H1 (cell line): ENCODE data around the gene PRDM2. TPM values are rescaled to one million over a fixed set of nuclear protein-coding genes. Genes with fewer than 3 reads are reported as not detected.

Experiments
- CTCF ChIA-PET: fragments of 300-600 bp; sonication (Branson Sonifier 250); formaldehyde crosslinking; loops from one replicate; lab custom pipeline; 2021; ENCODE audit not compliant: partially characterized antibody; lab: Charles Lee
- POLR2A ChIA-PET: fragments of 300-600 bp; sonication (Branson Sonifier 250); formaldehyde crosslinking; loops from one replicate; lab custom pipeline; 2021; ENCODE audit warnings: inconsistent platforms; ENCODE audit not compliant: partially characterized antibody; lab: Charles Lee
- DNase-seq, 2 experiments: peaks; one replicate each; pipeline versions ENCODE4 v3.0.0 to v3.0.0-alpha.2; 2010 to 2022; ENCODE audit warnings: low spot score in 2 of 2, low read depth in 1 of 2, mixed read lengths in 1 of 2
- FAIRE-seq: peaks from 2 replicates; lab custom pipeline; 2011; peaks lifted over from hg19 to GRCh38; lab: Jason Lieb, UNC
- H2AFZ ChIP-seq: 2 replicates; pipeline ENCODE4 v1.8.1; 2012; ENCODE audit warnings: low read length, inconsistent platforms
- H2AK5ac ChIP-seq: 2 replicates; pipeline ENCODE4 v1.6.1; 2013; ENCODE audit warnings: low read depth, low read length
- H2BK120ac ChIP-seq: replicated peaks from 2 replicates; pipeline ENCODE3; 2013; ENCODE audit warnings: low read depth, low read length, inconsistent platforms
- H2BK12ac ChIP-seq: 2 replicates; pipeline ENCODE4 v1.6.1; 2013; ENCODE audit warnings: low read depth, low read length
- H2BK15ac ChIP-seq: 2 replicates; pipeline ENCODE4 v1.6.1; 2013; ENCODE audit warnings: low read length
- H2BK20ac ChIP-seq: 2 replicates; pipeline ENCODE4 v1.6.1; 2013; ENCODE audit warnings: low read length
- H2BK5ac ChIP-seq: 2 replicates; pipeline ENCODE4 v1.6.1; 2013; ENCODE audit warnings: low read depth, low read length
- H3K14ac ChIP-seq: 2 replicates; pipeline ENCODE4 v1.6.1; 2013; ENCODE audit warnings: inconsistent platforms; ENCODE audit not compliant: insufficient read length
- H3K18ac ChIP-seq: 2 replicates; pipeline ENCODE4 v1.6.1; 2013; ENCODE audit warnings: low read length; ENCODE audit errors: extremely low read depth
- H3K23ac ChIP-seq: 2 replicates; pipeline ENCODE4 v1.6.1; 2013; ENCODE audit warnings: inconsistent platforms; ENCODE audit not compliant: insufficient read length
- H3K23me2 ChIP-seq: 2 replicates; pipeline ENCODE4 v1.6.1; 2013; ENCODE audit warnings: low read depth, low read length
- H3K27ac ChIP-seq: 2 replicates; pipeline ENCODE4 v1.6.1; 2011; ENCODE audit warnings: low read depth, low read length, inconsistent platforms
- H3K27me3 ChIP-seq, 4 experiments: replicated peaks in 1 of 4; 1 replicate in 1 of 4; 2 replicates in 3 of 4; pipeline versions ENCODE4 v1.6.1 to v1.8.1; 2011 to 2013; ENCODE audit warnings: low read length in 3 of 4, mild to moderate bottlenecking in 3 of 4, inconsistent platforms in 2 of 4, mixed read lengths in 2 of 4, moderate library complexity in 1 of 4; ENCODE audit not compliant: control insufficient read depth in 3 of 4, insufficient read depth in 3 of 4; ENCODE audit errors: extremely low read depth in 1 of 4
- H3K36me3 ChIP-seq, 4 experiments: 2 replicates each; pipeline versions ENCODE4 v1.6.1 to v1.8.1; 2011 to 2013; ENCODE audit warnings: mild to moderate bottlenecking in 4 of 4, low read length in 3 of 4, moderate library complexity in 2 of 4, control low read depth in 1 of 4, inconsistent platforms in 1 of 4; ENCODE audit not compliant: insufficient read depth in 4 of 4, control insufficient read depth in 2 of 4
- H3K4ac ChIP-seq: replicated peaks from 2 replicates; pipeline ENCODE3; 2013; ENCODE audit warnings: low read length, low read depth, mixed read lengths, inconsistent platforms; ENCODE audit not compliant: insufficient read length
- H3K4me1 ChIP-seq, 4 experiments: replicated peaks in 1 of 4; 1 replicate in 1 of 4; 2 replicates in 3 of 4; pipeline versions ENCODE4 v1.6.1 to v1.8.1; 2011 to 2013; ENCODE audit warnings: low read length in 3 of 4, inconsistent platforms in 2 of 4, mixed read lengths in 1 of 4; ENCODE audit not compliant: insufficient read depth in 4 of 4, control insufficient read depth in 3 of 4
- H3K4me2 ChIP-seq, 2 experiments: 2 replicates each; pipeline versions ENCODE4 v1.6.1 to v1.8.1; 2011 to 2013; ENCODE audit warnings: low read depth in 2 of 2, low read length in 2 of 2, control low read depth in 1 of 2, inconsistent platforms in 1 of 2, mild to moderate bottlenecking in 1 of 2; ENCODE audit not compliant: insufficient read depth in 1 of 2
- H3K4me3 ChIP-seq, 4 experiments: fragments of 200-600, 300-600 bp in 1 of 4; sonication (generic), shearing (Covaris generic), sonication (Bioruptor Twin) in 1 of 4; 2 replicates each; pipeline versions ENCODE4 v1.5.1 to v1.8.1; 2011 to 2016; ENCODE audit warnings: low read length in 4 of 4, low read depth in 3 of 4, control low read depth in 2 of 4, inconsistent platforms in 2 of 4, mild to moderate bottlenecking in 2 of 4, mixed read lengths in 1 of 4, moderate library complexity in 1 of 4; ENCODE audit not compliant: insufficient read depth in 2 of 4; ENCODE audit errors: extremely low read depth in 1 of 4
- H3K56ac ChIP-seq: replicated peaks from 2 replicates; pipeline ENCODE3; 2013; ENCODE audit warnings: low read depth, mild to moderate bottlenecking, mixed read lengths, low read length, inconsistent platforms; ENCODE audit not compliant: insufficient read length
- H3K79me1 ChIP-seq: 2 replicates; pipeline ENCODE4 v1.6.1; 2013; ENCODE audit warnings: low read depth, low read length, control low read depth
- H3K79me2 ChIP-seq, 2 experiments: 2 replicates each; pipeline versions ENCODE4 v1.6.1 to v1.8.1; 2012 to 2013; ENCODE audit warnings: low read length in 2 of 2, mild to moderate bottlenecking in 2 of 2, inconsistent platforms in 1 of 2; ENCODE audit not compliant: insufficient read depth in 2 of 2, control insufficient read depth in 1 of 2
- H3K9ac ChIP-seq, 4 experiments: replicated peaks in 1 of 4; 1 replicate in 1 of 4; 2 replicates in 3 of 4; pipeline versions ENCODE4 v1.6.1 to v1.8.1; 2011 to 2013; ENCODE audit warnings: low read depth in 3 of 4, low read length in 3 of 4, control low read depth in 2 of 4, mild to moderate bottlenecking in 2 of 4, moderate library complexity in 2 of 4, inconsistent platforms in 1 of 4; ENCODE audit errors: extremely low read depth in 1 of 4
- H3K9me3 ChIP-seq, 2 experiments: 2 replicates each; pipeline versions ENCODE4 v1.6.1 to v1.8.1; 2012 to 2013; ENCODE audit warnings: mild to moderate bottlenecking in 2 of 2, moderate library complexity in 2 of 2, control low read depth in 1 of 2, inconsistent platforms in 1 of 2, low read depth in 1 of 2, low read length in 1 of 2, mixed read lengths in 1 of 2; ENCODE audit not compliant: insufficient read depth in 2 of 2
- H4K20me1 ChIP-seq, 2 experiments: replicated peaks in 1 of 2; 2 replicates each; pipeline versions ENCODE3 to v1.8.1; 2011 to 2013; ENCODE audit warnings: inconsistent platforms in 2 of 2, low read length in 2 of 2, mild to moderate bottlenecking in 1 of 2; ENCODE audit not compliant: insufficient read depth in 2 of 2, control insufficient read depth in 1 of 2
- H4K5ac ChIP-seq: 2 replicates; pipeline ENCODE4 v1.6.1; 2013; ENCODE audit warnings: low read length, low read depth, mixed read lengths, inconsistent platforms; ENCODE audit not compliant: insufficient read length
- H4K8ac ChIP-seq: 2 replicates; pipeline ENCODE4 v1.8.0; 2013; ENCODE audit warnings: mild to moderate bottlenecking, moderate library complexity, low read length, inconsistent platforms; ENCODE audit not compliant: insufficient read depth; ENCODE audit errors: extremely low read depth
- H4K91ac ChIP-seq: replicated peaks from 2 replicates; pipeline ENCODE3; 2013; ENCODE audit warnings: low read length, mixed read lengths, inconsistent platforms; ENCODE audit not compliant: insufficient read length
- CEBPB ChIP-seq: IDR thresholded peaks from 2 replicates; pipeline ENCODE4 v1.6.1; 2012; ENCODE audit warnings: low read depth, low read length
- CHD1 ChIP-seq: IDR thresholded peaks from 2 replicates; pipeline ENCODE4 v1.6.1; 2012; ENCODE audit warnings: low read depth, low read length, improper control_type of control experiment
- CHD2 ChIP-seq: IDR thresholded peaks from 2 replicates; pipeline ENCODE4 v1.6.1; 2012; ENCODE audit warnings: low read length, improper control_type of control experiment
- EZH2 ChIP-seq: fragments of 200-600 bp; sonication (generic); IDR thresholded peaks from 2 replicates; pipeline ENCODE4 v1.7.1; 2012; ENCODE audit warnings: low read depth, mild to moderate bottlenecking, moderate library complexity, low read length, inconsistent platforms; ENCODE audit not compliant: severe bottlenecking
- KDM1A ChIP-seq: fragments of 200-600, 300-600 bp; sonication (generic); IDR thresholded peaks from 2 replicates; pipeline ENCODE4 v1.7.1; 2016; ENCODE audit warnings: mild to moderate bottlenecking, low read length, borderline replicate concordance
- KDM4A ChIP-seq: IDR thresholded peaks from one replicate; pipeline ENCODE4 v1.7.1; 2012; ENCODE audit warnings: low read depth, mild to moderate bottlenecking, moderate library complexity, low read length, inconsistent platforms; ENCODE audit not compliant: severe bottlenecking
- PHF8 ChIP-seq: fragments of 200-600 bp; sonication (generic); conservative IDR thresholded peaks from 2 replicates; pipeline ENCODE4 v1.7.1; 2012; ENCODE audit warnings: low read depth, mild to moderate bottlenecking, inconsistent platforms, low read length, moderate library complexity
- POLR2A ChIP-seq, 2 experiments: IDR thresholded peaks; 1 replicate in 1 of 2; 2 replicates in 1 of 2; pipeline ENCODE4 v1.6.1; 2011; ENCODE audit warnings: low read depth in 2 of 2, low read length in 2 of 2, mild to moderate bottlenecking in 2 of 2; ENCODE audit errors: control extremely low read depth in 1 of 2
- RNF2 ChIP-seq: fragments of 200-900, 300-1000 bp; sonication (generic); IDR thresholded peaks from 2 replicates; pipeline ENCODE4 v1.7.1; 2016; ENCODE audit warnings: borderline replicate concordance, low read depth, mild to moderate bottlenecking, antibody characterized with exemption, low read length; ENCODE audit not compliant: poor library complexity, severe bottlenecking; ENCODE audit errors: missing control alignments
- SIRT6 ChIP-seq: IDR thresholded peaks from one replicate; pipeline ENCODE4 v1.7.1; 2012; ENCODE audit warnings: low read length, inconsistent platforms
- SP1 ChIP-seq: IDR thresholded peaks from 2 replicates; pipeline ENCODE4 v1.6.1; 2011; ENCODE audit warnings: low read depth, low read length
- TEAD4 ChIP-seq: IDR thresholded peaks from 2 replicates; pipeline ENCODE4 v1.6.1; 2012; ENCODE audit warnings: low read depth, low read length, inconsistent platforms, mixed read lengths
- polyA plus RNA-seq, 7 experiments: library from polyadenylated mRNA; depleted of rRNA in 3 of 7; stranded (reverse) in 5 of 7; unstranded in 2 of 7; fragments of >200 nt in 5 of 7; fragments of 200-250 nt in 2 of 7; gene quantifications; 1 replicate in 5 of 7; 2 replicates in 1 of 7; 4 replicates in 1 of 7; pipeline versions ENCODE4 v1.2.1 to v1.2.3, GENCODE V29; 2011 to 2013; ENCODE audit warnings: missing spikeins in 2 of 7, mixed read lengths in 2 of 7
- total RNA-seq: library from RNA; stranded (reverse); fragmentation: NEBNext Ultra II Directional; extraction: Animal tissue kit (Norgen Biotek cat#: 25700); gene quantifications from 2 replicates; pipeline ENCODE4 v1.2.1, GENCODE V29; 2021
- TF ChIP-seq, protein P1 (sequence below): IDR thresholded peaks from 2 replicates; pipeline ENCODE4 v1.6.1; 2012; ENCODE audit warnings: low read length, inconsistent platforms
- TF ChIP-seq, protein P2 (sequence below): IDR thresholded peaks from 2 replicates; pipeline ENCODE4 v1.6.1; 2012; ENCODE audit warnings: inconsistent platforms

The PRDM2 gene
- total and polyA plus RNA-seq, 2 of the 8 experiments (the other 6 are each of a cell fraction or from before 2014, with no cell fraction given): 5.8 to 21.2 TPM

DNA sequence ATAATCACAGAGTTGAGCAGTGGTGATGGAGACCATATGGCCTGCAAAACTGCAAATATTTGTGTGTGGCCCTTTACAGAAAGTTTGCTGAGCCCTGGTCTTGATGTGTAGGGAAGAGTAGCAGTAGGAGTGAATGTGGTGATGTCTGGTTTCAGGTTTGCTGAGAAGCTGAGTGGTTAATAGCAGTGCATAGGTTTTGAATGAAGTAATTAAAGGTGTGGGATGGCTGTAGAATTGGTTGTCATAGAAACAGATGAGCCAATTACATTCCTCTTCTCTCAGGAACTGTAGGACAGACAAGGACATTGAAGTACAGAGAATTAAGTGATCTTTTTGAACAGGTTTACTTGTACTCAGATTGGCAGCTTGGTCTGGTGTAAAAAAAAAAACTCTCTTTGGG lies 37.4 kb downstream of the PRDM2 start:
- no peaks in the 10 kb centered on the region for H3K79me1 ChIP-seq
- H3K4me3 ChIP-seq: no peak overlapping the region
- no peak overlapping the region for H2AFZ ChIP-seq
- H2BK120ac ChIP-seq: no peak overlapping the region
- no peak overlapping the region for H2BK5ac ChIP-seq
- no peak overlapping the region for H4K91ac ChIP-seq
- H3K36me3 ChIP-seq: no peaks in the 10 kb centered on the region
- H4K20me1 ChIP-seq: peaks cover 0 to 3% of the 10 kb centered on the region in 2 experiments
- no peak overlapping the region for H3K27ac ChIP-seq
- H3K23ac ChIP-seq: no peak overlapping the region
- ChIA-PET POLR2A (no interaction called here), CTCF (interaction anchor here (0.6 to 3.1 kb wide), 3 partner anchors 9 to 26 kb away, joined by 3 to 13 read pairs (median 3); no protein-coding TSS in a partner anchor)
- H2BK15ac ChIP-seq: no peak overlapping the region
- H3K18ac ChIP-seq: no peak overlapping the region
- H3K79me2 ChIP-seq: no peaks in the 10 kb centered on the region
- H3K4me2 ChIP-seq: no peak overlapping the region
- H3K4me1 ChIP-seq: no peaks in the 10 kb centered on the region
- no peak overlapping the region for H4K5ac ChIP-seq
- H4K8ac ChIP-seq: no peak overlapping the region
- H3K4ac ChIP-seq: no peak overlapping the region
- no peak overlapping the region for H3K56ac ChIP-seq
- no peak for FAIRE-seq
- H3K23me2 ChIP-seq: no peaks in the 10 kb centered on the region; the same call in 1 of the 2 replicates
- no peak overlapping the region for H3K9ac ChIP-seq
- no peaks in the 10 kb centered on the region for H3K9me3 ChIP-seq
- H2BK12ac ChIP-seq: no peak overlapping the region
- no peaks in the 10 kb centered on the region for H3K27me3 ChIP-seq
- H2AK5ac ChIP-seq: no peak overlapping the region
- no peak overlapping the region for H3K14ac ChIP-seq
- no peak for DNase-seq
- no peak overlapping the region for H2BK20ac ChIP-seq
- no peak for TF ChIP-seq TEAD4
- no peak for TF ChIP-seq KDM4A
- TF ChIP-seq SIRT6: no peak
- TF ChIP-seq SP1: no peak
- no peak for TF ChIP-seq RNF2
- no peak for TF ChIP-seq EZH2
- TF ChIP-seq CEBPB: no peak
- TF ChIP-seq, protein P1, sequence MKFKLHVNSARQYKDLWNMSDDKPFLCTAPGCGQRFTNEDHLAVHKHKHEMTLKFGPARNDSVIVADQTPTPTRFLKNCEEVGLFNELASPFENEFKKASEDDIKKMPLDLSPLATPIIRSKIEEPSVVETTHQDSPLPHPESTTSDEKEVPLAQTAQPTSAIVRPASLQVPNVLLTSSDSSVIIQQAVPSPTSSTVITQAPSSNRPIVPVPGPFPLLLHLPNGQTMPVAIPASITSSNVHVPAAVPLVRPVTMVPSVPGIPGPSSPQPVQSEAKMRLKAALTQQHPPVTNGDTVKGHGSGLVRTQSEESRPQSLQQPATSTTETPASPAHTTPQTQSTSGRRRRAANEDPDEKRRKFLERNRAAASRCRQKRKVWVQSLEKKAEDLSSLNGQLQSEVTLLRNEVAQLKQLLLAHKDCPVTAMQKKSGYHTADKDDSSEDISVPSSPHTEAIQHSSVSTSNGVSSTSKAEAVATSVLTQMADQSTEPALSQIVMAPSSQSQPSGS: no peak
- no peak for TF ChIP-seq POLR2A (IDR thresholded peaks at IDR 0.05; ENCODE audit: control extremely low read depth in 1 of 2, low read depth in 2 of 2, low read length in 2 of 2)
- TF ChIP-seq KDM1A: no peak
- TF ChIP-seq, protein P2, sequence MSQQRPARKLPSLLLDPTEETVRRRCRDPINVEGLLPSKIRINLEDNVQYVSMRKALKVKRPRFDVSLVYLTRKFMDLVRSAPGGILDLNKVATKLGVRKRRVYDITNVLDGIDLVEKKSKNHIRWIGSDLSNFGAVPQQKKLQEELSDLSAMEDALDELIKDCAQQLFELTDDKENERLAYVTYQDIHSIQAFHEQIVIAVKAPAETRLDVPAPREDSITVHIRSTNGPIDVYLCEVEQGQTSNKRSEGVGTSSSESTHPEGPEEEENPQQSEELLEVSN: no peak
- no peak for TF ChIP-seq PHF8
- TF ChIP-seq CHD1: no peak
- no peak for TF ChIP-seq CHD2
